ENCODE measurements around the gene UGT3A2. TPM values are rescaled to one million over a fixed set of nuclear protein-coding genes. Genes with fewer than 3 reads are reported as not detected.

The UGT3A2 gene
- total and polyA plus RNA-seq, 4 donors = 0.14 to 0.65 (median 0.18) TPM

GRCh38 chr5:36009698-36010097 is 57.0 kb downstream of the UGT3A2 start:
- H3K4me1 ChIP-seq (ENCODE audit: control insufficient read depth in 4 of 4, insufficient read depth in 4 of 4, low read length in 3 of 4) = no peaks in the 10 kb centered on the region
- H3K9me3 ChIP-seq (ENCODE audit: control insufficient read depth in 4 of 4, low read length in 3 of 4) = peaks cover 0 to 8% (median 2%) of the 10 kb centered on the region in 4 donors
- no peak overlapping the region for H3K4me3 ChIP-seq (ENCODE audit: low read depth in 1 of 3, low read length in 3 of 3)
- no peaks in the 10 kb centered on the region for H3K36me3 ChIP-seq (ENCODE audit: control insufficient read depth in 4 of 4, insufficient read depth in 3 of 4, low read depth in 1 of 4, low read length in 3 of 4)
- no peak for TF ChIP-seq RAD21 (IDR thresholded peaks at IDR 0.05)
- TF ChIP-seq GABPA (IDR thresholded peaks at IDR 0.05 in 1 of 2, conservative IDR thresholded peaks at IDR 0.05 in 1 of 2) = no peak
- no peak for TF ChIP-seq FOXA1 (IDR thresholded peaks at IDR 0.05)
- TF ChIP-seq, protein P1, sequence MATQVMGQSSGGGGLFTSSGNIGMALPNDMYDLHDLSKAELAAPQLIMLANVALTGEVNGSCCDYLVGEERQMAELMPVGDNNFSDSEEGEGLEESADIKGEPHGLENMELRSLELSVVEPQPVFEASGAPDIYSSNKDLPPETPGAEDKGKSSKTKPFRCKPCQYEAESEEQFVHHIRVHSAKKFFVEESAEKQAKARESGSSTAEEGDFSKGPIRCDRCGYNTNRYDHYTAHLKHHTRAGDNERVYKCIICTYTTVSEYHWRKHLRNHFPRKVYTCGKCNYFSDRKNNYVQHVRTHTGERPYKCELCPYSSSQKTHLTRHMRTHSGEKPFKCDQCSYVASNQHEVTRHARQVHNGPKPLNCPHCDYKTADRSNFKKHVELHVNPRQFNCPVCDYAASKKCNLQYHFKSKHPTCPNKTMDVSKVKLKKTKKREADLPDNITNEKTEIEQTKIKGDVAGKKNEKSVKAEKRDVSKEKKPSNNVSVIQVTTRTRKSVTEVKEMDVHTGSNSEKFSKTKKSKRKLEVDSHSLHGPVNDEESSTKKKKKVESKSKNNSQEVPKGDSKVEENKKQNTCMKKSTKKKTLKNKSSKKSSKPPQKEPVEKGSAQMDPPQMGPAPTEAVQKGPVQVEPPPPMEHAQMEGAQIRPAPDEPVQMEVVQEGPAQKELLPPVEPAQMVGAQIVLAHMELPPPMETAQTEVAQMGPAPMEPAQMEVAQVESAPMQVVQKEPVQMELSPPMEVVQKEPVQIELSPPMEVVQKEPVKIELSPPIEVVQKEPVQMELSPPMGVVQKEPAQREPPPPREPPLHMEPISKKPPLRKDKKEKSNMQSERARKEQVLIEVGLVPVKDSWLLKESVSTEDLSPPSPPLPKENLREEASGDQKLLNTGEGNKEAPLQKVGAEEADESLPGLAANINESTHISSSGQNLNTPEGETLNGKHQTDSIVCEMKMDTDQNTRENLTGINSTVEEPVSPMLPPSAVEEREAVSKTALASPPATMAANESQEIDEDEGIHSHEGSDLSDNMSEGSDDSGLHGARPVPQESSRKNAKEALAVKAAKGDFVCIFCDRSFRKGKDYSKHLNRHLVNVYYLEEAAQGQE (IDR thresholded peaks at IDR 0.05) = no peak
- WGBS = 82% methylated on average over 1 of the region's 1 CpG
- H3K9ac ChIP-seq (ENCODE audit: low read depth in 1 of 2, low read length in 2 of 2) = no peak overlapping the region
- no peaks in the 10 kb centered on the region for H3K27me3 ChIP-seq (ENCODE audit: control insufficient read depth in 4 of 4, insufficient read depth in 4 of 4, low read length in 3 of 4)
- H3K27ac ChIP-seq (ENCODE audit: low read depth in 1 of 2, low read length in 2 of 2) = no peak overlapping the region
- DNase-seq (ENCODE audit: low spot score) = no peak

GRCh38 chr5:36007366-36007765 is 59.3 kb downstream of the UGT3A2 start:
- Histone ChIP-seq H3K9me3 (ENCODE audit: control insufficient read depth in 4 of 4, low read length in 3 of 4) (peaks cover 0 to 6% (median 1%) of the 10 kb centered on the region in 4 donors), H3K27ac (ENCODE audit: low read depth in 1 of 2, low read length in 2 of 2) (no peak overlapping the region), H3K4me1 (ENCODE audit: control insufficient read depth in 4 of 4, insufficient read depth in 4 of 4, low read length in 3 of 4) (no peaks in the 10 kb centered on the region), H3K4me3 (ENCODE audit: low read depth in 1 of 3, low read length in 3 of 3) (no peak overlapping the region), H3K27me3 (ENCODE audit: control insufficient read depth in 4 of 4, insufficient read depth in 4 of 4, low read length in 3 of 4) (no peaks in the 10 kb centered on the region), H3K36me3 (ENCODE audit: control insufficient read depth in 4 of 4, insufficient read depth in 3 of 4, low read depth in 1 of 4, low read length in 3 of 4) (no peaks in the 10 kb centered on the region), H3K9ac (ENCODE audit: low read depth in 1 of 2, low read length in 2 of 2) (no peak overlapping the region)
- no peak for DNase-seq (ENCODE audit: low spot score)
- TF ChIP-seq EGR1 (IDR thresholded peaks at IDR 0.05; ENCODE audit: low read depth in 2 of 2) = no peak
- TF ChIP-seq, protein P2, sequence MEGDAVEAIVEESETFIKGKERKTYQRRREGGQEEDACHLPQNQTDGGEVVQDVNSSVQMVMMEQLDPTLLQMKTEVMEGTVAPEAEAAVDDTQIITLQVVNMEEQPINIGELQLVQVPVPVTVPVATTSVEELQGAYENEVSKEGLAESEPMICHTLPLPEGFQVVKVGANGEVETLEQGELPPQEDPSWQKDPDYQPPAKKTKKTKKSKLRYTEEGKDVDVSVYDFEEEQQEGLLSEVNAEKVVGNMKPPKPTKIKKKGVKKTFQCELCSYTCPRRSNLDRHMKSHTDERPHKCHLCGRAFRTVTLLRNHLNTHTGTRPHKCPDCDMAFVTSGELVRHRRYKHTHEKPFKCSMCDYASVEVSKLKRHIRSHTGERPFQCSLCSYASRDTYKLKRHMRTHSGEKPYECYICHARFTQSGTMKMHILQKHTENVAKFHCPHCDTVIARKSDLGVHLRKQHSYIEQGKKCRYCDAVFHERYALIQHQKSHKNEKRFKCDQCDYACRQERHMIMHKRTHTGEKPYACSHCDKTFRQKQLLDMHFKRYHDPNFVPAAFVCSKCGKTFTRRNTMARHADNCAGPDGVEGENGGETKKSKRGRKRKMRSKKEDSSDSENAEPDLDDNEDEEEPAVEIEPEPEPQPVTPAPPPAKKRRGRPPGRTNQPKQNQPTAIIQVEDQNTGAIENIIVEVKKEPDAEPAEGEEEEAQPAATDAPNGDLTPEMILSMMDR (IDR thresholded peaks at IDR 0.05; ENCODE audit: low read depth, low read length, missing input control) = no peak
- TF ChIP-seq, protein P1 (IDR thresholded peaks at IDR 0.05) = no peak
- TF ChIP-seq SP1 (IDR thresholded peaks at IDR 0.05) = no peak
- no peak for TF ChIP-seq TAF1 (conservative IDR thresholded peaks at IDR 0.05)
